Measurements from ENCODE around the gene C3orf70. TPM values are rescaled to one million over a fixed set of nuclear protein-coding genes. Genes with fewer than 3 reads are reported as not detected.

Gene C3orf70
- total RNA-seq, 1 donor from 2014 or later = 2.2 TPM

DNA sequence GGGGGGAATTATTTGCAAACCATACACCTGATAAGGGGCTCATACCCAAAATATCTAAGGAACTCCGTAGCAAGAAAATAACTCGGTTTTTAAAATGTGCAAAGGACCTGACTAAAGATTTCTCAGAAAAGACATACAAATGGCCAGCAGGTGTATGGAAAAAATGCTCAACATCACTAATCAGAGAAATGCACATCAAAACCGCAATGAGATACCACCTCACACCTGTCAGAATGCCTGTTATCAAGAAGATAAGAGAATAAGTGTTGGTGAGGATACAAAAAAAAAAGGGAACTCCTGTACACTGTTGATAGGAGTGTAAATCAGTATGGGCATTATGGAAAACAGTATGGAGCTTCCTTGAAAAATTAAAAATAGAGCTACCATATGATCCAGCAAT lies 89.4 kb downstream of the C3orf70 start:
- DNase-seq (ENCODE audit: low spot score) = no peak
- intact Hi-C loops (cut with DNase I) = no loop called here

DNA sequence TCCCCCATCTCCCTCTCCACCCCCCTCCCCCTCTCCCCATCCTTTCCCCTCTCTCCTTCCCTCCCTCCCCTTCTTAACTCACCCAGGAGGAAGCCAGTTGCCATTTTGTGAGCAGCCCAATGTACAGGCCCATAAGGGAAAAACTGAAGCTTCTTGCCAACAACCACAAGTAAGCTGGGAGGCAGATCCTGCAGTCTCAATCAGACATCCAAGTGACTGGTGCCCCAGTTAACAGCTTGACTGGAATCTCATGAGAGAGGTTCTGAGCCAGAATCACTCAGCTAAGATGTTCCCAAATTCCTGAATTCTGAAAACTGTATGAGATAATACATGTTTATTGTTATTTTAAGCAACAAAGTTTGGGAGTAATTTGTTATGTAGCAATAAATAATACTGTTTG lies 90.7 kb downstream of the C3orf70 start:
- DNase-seq (ENCODE audit: low spot score) = no peak
- intact Hi-C loops (cut with DNase I) = no loop called here

DNA sequence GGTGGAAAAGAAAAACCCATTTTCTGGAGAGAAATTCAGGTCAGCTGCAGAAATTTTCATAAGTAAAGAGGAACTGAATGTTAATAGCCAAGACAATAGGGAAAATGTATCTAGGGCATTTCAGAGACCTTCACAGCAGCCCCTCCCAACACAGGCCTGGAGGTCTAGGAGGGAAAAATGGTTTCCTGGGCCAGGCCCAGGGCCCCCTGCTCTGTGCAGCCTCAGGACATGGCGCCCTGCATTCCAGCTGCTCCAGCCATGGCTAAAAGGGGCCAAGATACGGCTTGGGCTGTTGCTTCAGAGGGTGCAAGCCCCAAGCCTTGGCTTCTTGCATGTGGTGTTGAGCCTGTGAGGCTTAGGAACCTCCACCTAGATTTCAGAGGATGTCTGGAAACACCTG lies 92.2 kb downstream of the C3orf70 start:
- intact Hi-C loops (cut with DNase I) = no loop called here
- no peak for DNase-seq (ENCODE audit: low spot score)

DNA sequence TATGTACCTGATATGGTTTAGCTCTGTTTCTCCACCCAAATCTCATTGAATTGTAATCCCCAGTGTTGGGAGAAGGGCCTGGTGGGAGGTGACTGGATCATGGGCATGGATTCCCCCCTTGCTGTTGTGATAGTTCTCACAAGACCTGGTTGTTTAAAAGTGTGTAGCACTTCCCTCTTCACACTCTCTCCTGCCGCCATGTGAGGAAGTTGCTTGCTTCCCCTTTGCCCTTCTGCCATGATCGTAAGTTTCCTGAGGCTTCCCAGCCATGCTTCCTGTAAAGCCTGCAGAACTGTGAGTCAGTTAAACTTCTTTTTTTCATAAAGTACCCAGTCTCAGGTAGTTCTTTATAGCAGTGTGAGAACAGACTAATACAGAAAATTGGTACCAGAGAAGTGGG lies 93.1 kb downstream of the C3orf70 start:
- intact Hi-C loops (cut with DNase I) = no loop called here
- no peak for DNase-seq (ENCODE audit: low spot score)

DNA sequence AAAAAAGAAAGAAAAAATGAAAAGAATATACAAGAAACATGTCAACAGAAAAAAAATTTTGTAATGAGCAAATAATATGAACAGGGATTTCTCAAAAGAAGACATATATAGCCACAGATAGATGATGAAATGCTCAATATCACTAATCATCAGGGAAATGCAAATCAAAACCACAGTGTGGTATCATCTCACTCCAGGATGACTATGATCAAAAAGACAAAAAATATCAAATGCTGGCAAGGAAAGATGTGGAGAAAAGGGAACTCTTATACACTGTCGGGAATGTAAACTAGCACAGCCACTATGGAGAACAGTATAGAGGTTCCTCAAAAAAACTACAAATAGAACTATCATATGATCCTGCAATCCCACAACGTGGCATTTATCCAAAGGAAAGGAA lies 94.1 kb downstream of the C3orf70 start:
- intact Hi-C loops (cut with DNase I) = no loop called here
- no peak for DNase-seq (ENCODE audit: low spot score)

DNA sequence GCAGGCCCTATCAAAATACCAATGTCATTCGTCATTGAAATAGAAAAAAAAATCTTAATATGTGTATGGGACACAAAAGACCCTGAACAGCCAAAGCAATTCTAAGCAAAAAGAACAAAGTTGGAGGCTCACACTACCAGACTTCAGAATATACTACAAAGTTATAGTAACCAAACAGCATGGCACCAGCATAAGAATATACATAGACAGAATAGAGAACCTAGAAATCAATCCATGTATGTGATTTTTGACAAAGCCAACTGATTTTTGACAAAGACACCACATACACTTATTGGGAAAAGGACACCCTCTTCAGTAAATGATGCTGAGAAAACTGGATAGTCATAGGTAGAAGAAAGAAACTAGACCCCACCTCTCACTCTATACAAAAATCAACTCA lies 95.0 kb downstream of the C3orf70 start:
- intact Hi-C loops (cut with DNase I) = no loop called here
- DNase-seq (ENCODE audit: low spot score) = no peak

DNA sequence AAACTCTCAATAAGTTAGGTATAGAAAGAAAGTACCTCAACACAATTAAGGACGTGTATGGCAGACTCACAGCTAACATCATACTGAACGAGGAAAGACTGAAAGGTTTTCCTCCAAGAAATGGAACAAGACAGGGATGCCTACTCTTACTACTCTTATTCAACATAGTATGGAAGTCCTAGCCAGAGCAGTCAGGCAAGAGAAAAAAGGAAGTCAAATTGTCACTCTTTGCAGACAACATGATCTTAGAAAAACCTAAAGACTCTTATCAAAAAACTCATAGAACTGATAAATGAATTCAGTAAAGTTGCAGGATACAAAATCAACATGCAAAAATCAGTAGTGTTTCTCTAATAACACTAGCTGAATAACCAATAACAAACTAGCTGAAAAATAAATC lies 96.0 kb downstream of the C3orf70 start:
- no peak for DNase-seq (ENCODE audit: low spot score)
- intact Hi-C loops (cut with DNase I) = no loop called here

DNA sequence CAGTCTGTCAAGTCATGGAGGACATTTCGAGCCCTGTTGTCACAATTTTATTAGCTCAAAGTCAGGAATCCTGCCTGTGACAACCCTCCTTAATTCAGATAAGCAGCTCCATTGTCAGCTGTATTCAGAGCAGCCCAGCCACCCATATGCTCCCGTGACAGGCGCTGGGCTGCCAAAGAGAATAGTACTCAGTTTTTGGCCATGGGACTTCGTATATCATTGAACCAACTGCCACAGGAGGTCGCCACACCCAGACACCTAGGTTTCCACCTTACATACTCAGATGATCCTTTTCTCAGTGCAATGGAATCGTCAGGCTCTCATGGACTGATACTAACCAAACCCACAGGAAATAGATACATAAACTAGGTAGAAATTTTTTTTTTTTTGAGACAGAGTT lies 100.2 kb downstream of the C3orf70 start:
- intact Hi-C loops (cut with DNase I) = no loop called here
- no peak for DNase-seq (ENCODE audit: low spot score)

DNA sequence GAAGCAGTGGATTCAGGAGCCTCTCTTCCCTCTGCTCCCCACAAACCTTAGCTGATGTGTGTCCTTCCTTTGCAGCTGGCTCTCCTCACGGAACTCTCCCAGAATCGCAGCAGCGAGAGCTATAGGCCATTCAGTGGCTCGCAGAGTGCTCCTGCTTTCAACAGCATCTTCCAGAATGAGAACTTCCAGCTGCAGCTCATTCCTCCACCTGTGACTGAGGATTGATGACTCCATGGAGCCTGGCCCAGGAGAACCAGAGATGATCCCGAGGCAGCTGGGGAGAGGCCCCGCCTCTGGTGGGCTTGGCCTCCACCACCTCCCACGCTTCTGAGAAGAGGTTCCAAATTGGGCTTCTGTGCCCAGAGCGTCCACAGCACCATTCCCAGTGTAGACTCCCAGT lies 101.1 kb downstream of the C3orf70 start:
- intact Hi-C loops (cut with DNase I) = no loop called here
- DNase-seq (ENCODE audit: low spot score) = no peak

DNA sequence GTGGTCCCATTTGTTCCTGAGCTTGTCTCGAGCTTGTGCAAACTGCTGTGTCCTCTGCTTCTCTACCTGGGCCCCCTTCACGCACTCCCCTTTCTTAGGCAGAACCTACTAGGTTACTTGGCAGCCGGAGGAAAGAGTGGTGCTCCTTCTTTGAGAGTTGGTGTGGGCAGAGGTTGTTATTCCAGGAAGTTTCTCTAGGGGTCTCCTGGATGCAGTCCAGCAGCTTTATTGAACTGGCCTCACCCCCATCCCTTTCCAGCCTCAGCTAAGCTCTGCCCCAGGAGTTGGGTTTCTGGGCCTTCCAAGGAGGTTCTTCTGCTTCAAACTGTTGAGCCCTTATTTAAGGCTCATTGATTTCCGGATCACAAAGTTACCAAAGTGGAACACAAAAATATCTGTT lies 103.2 kb downstream of the C3orf70 start:
- intact Hi-C loops (cut with DNase I) = loop anchor here (10.0 kb wide), 1 partner anchor 105 kb away; the partner anchor contains the start of gene C3orf70
- no peak for DNase-seq (ENCODE audit: low spot score)

DNA sequence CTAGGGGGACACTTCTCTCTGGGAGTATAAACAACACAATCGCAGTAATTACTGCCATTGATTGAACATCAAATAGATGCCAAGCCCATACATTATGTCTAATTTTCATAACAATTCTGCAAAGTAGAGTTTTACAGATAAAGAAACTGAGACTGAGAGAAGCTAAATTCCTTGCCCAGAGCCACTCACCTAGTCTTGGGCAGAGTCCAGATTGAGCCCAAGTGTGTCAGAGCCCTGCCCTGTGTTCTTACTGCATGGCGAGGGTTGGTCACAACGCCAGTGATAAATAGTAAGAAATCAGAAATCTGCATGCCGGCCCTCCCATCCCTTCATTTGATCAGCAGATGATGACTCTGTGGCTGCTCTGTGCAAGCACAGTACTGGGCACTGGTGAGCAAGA lies 106.3 kb downstream of the C3orf70 start:
- intact Hi-C loops (cut with DNase I) = loop anchor here (10.0 kb wide), 1 partner anchor 108 kb away; the partner anchor contains the start of gene C3orf70
- DNase-seq (ENCODE audit: low spot score) = no peak

DNA sequence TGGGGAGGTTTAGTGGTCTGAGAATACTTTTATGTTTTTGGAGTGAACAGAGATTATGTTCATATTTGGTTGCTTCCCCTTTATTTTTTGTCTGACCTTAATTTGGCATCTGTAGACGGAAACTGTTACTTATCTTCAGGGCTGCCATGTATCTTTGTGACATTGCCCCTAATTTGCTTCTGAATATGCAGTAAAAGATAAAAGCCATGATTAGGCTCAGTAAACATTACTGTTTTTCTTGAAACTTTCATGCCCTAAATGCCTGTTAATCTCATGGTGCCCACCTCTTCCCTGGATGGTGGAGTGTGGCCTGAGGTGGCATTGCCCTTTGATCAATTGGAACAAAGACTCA lies 106.7 kb downstream of the C3orf70 start:
- DNase-seq (ENCODE audit: low spot score) = no peak
- intact Hi-C loops (cut with DNase I) = loop anchor here (10.0 kb wide), 1 partner anchor 109 kb away; the partner anchor contains the start of gene C3orf70

DNA sequence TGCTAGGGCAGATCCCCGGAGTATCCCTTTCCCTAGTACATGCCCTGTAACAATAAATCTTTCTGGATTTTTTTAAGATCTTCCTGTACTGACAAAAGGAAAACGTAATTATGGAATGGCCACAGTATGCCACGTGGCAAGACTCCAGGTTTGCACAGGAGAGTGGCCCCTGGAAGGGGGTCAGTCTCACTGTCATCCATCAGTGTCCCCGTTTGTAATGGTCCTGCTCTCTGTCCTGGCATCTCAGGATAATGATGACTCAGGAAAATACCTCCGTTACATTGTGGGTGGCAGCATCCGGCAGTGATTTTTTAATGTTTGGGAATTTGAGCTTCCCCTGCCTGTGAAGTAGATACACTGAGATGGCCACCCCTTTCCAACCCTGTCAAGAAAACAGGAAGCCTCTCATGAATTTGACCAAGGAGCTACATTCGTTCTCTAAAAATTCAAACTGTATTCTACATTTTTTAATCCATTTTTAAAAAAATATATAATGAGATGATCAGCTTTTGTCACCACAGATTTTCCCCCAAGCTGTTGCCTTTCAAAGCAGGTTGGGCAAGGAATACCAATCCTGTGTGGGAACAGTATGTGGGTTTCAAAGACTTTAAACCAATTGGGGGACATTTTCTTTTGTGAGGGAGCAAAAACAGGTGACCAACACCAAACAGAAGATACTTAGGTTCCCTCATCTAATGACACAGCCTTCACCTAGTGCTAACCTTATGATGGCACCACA lies 110.4 kb downstream of the C3orf70 start:
- intact Hi-C loops (cut with DNase I) = loop anchor here (10.0 kb wide), 1 partner anchor 112 kb away; the partner anchor contains the start of gene C3orf70
- no peak for DNase-seq (ENCODE audit: low spot score)

DNA sequence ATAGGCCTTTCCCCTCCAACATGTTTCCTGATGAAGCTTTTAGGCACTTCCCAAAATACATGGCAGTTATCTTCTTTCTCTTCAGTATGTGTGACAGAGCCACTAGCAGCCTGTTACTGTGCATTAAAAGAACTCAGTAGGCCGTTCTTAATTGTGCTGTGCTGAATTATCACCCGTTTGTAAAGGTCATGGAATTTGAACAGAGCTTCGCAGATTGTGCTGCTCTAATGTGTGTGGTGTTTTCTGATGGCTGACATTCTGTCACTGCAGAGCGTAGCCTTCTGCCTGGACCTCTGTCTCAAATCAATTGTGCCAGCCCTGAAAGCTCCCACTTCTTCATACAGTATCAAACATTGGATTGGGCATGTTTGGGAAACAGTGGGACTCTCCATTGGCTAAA lies 111.3 kb downstream of the C3orf70 start:
- DNase-seq (ENCODE audit: low spot score) = no peak
- intact Hi-C loops (cut with DNase I) = loop anchor here (10.0 kb wide), 1 partner anchor 113 kb away; the partner anchor contains the start of gene C3orf70

DNA sequence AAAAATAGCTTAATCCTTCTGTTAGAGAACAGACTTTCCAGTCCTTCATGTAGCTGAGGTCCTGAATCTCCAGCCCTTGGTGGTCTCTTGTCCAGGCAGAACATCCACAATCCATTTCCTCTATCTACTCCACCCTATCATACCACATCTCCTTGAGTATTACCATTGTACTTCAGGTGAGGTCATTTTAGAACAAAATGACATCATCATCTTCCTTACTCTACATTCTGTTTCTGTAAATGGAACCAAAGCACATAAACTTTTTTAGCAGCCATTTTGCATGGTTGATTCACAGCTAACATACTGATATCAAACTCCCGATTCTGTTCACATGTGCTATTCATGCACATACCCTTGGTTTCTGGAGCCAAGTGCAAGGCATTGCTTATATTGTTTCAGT lies 112.4 kb downstream of the C3orf70 start:
- DNase-seq (ENCODE audit: low spot score) = no peak
- intact Hi-C loops (cut with DNase I) = loop anchor here (10.0 kb wide), 1 partner anchor 114 kb away; the partner anchor contains the start of gene C3orf70

DNA sequence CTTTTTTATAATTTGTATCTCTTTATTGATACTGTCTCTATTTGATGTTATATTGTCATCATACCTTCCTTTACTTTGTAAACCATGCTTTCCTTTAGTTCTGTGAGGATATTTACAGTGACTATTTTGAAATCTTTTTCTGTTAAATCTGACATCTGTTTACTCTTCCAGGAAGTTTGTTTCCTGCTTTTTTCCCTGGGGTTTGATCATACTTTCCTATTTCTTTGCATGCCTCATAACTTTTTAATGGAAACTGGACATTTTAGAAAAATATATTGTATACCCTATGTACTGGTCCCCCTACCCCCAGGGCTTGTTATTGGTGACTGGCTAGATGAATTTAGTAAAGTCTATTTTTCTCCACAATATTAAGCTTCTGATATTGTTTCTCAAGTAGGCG lies 115.1 kb downstream of the C3orf70 start:
- DNase-seq (ENCODE audit: low spot score) = no peak
- intact Hi-C loops (cut with DNase I) = no loop called here

DNA sequence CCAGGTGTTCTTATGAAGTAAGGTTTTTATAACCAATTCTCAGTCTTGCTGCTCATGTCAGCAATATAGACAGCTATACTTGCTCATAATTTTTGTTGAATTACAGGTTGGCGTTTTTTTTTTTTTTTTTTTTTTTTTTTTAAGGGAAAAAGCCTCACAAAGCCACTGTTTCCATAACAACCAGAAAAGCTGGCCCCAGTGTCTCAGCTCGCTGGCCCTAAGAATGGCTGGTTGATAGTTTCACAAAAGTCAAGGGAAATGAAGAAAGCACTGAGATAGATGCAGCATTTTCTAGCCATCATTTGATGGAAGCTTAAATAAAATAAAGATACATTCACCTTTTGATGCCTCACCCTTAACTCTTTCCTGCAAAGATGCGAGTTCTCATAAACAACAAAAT lies 121.9 kb downstream of the C3orf70 start:
- intact Hi-C loops (cut with DNase I) = no loop called here
- no peak for DNase-seq (ENCODE audit: low spot score)

DNA sequence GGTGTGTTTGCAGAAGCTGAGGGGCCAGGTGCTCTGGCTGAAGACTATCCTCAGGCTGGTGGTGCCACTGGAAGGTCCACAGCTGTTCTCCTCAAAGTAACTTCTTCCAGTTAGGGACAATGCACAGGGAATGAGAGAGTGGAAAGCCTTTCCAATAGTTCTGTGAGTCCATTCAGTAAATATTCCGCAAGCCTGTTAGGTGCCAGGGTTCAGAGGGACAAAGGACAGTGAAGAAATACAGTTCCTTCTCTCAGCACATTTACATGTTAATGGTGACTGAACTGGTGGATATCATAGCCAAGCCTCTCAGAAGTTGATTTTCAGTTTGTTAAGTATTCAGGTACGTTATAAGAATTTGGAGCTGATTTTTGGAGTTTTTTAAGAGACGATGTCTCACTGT lies 122.5 kb downstream of the C3orf70 start:
- no peak for DNase-seq (ENCODE audit: low spot score)
- intact Hi-C loops (cut with DNase I) = no loop called here

DNA sequence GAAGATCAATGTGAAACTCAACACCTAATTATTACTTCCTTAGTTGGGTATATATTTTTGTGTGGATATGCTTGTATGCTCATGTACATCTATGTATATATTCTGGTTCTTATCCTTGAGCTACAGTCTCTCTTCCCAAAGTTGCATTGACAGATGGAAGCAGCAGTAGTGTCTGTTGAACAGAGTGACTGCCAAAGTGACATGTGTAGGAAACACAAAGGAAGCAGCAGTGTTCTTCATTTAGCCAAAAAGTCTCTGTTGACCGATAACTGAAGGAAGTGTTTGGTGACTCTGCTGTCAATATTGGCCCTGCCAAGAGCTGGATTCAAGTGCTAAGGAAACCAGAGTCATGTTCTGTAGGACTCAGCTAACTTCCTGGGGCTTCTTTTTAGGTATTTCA lies 123.8 kb downstream of the C3orf70 start:
- intact Hi-C loops (cut with DNase I) = no loop called here
- no peak for DNase-seq (ENCODE audit: low spot score)

DNA sequence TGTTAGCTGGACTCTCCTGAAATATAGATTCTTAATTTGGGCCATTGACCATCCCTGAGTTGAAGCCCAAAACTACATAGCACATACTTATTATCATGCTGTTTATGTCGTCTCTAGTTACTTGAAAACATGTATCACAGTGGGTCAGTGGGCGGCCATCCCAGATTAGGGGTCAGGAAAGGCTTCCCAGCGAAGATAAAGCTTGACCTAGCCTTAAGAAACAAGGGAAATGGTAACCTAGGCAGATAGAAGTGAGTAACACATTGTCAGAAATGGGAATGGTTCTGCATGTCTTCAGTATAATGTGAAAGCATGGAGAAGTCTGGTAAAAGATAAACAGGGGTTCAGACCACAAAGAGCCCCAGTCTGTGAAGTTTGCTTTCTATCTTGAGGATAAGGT lies 124.7 kb downstream of the C3orf70 start:
- intact Hi-C loops (cut with DNase I) = no loop called here
- DNase-seq (ENCODE audit: low spot score) = no peak
